ENCODE measurements around the gene RCN2.
A peak's percentile ranks its signal among the peaks of the same experiment; 100 is the strongest.

RCN2 gene

GRCh38 chr15:76905013-76905839, 26.3 kb upstream of the RCN2 start, which contains the start of gene SCAPER:
TSS of gene SCAPER (minus strand) at chr15:76905340. CDS start at chr15:76883817, 21,523 bp downstream.
- FAIRE-seq, result peak; percentile 82
- TF ChIP-seq POLR2AphosphoS5 (IDR thresholded peaks at IDR 0.05; ENCODE audit: low read depth, low read length) (no peak), TAF1 (IDR thresholded peaks at IDR 0.05; ENCODE audit: borderline replicate concordance, low read depth, low read length) (no peak), POLR2A (IDR thresholded peaks at IDR 0.05; ENCODE audit: low read depth, low read length) (peak; percentile 62; the same call in 1 of the 2 replicates)
- peak; percentile 89 for DNase-seq (ENCODE audit: insufficient read length)

- TF ChIP-seq TAF1 (IDR thresholded peaks at IDR 0.05; ENCODE audit: borderline replicate concordance, low read depth, low read length), result no peak
- no peak for TF ChIP-seq POLR2AphosphoS5 (IDR thresholded peaks at IDR 0.05; ENCODE audit: low read depth, low read length)
- no peak for TF ChIP-seq POLR2A (IDR thresholded peaks at IDR 0.05; ENCODE audit: low read depth, low read length)
- FAIRE-seq, result no peak
- no peak for DNase-seq (ENCODE audit: insufficient read length)
Observed at GRCh38 chr15:76905855-76906254, 25.7 kb upstream of the RCN2 start.

GRCh38 chr15:76912430-76912829, 19.1 kb upstream of the RCN2 start:
- no peak for TF ChIP-seq TAF1 (IDR thresholded peaks at IDR 0.05; ENCODE audit: borderline replicate concordance, low read depth, low read length)
- no peak for TF ChIP-seq POLR2A (IDR thresholded peaks at IDR 0.05; ENCODE audit: low read depth, low read length)
- no peak for TF ChIP-seq POLR2AphosphoS5 (IDR thresholded peaks at IDR 0.05; ENCODE audit: low read depth, low read length)
- FAIRE-seq (no peak), DNase-seq (ENCODE audit: insufficient read length) (no peak)

GRCh38 chr15:76913737-76914136, 17.8 kb upstream of the RCN2 start:
- DNase-seq (ENCODE audit: insufficient read length) (no peak), FAIRE-seq (no peak)
- TF ChIP-seq POLR2A (IDR thresholded peaks at IDR 0.05; ENCODE audit: low read depth, low read length), result no peak
- no peak for TF ChIP-seq POLR2AphosphoS5 (IDR thresholded peaks at IDR 0.05; ENCODE audit: low read depth, low read length)
- no peak for TF ChIP-seq TAF1 (IDR thresholded peaks at IDR 0.05; ENCODE audit: borderline replicate concordance, low read depth, low read length)

- DNase-seq (ENCODE audit: insufficient read length) (no peak), FAIRE-seq (no peak)
- TF ChIP-seq POLR2A (IDR thresholded peaks at IDR 0.05; ENCODE audit: low read depth, low read length) (no peak), TAF1 (IDR thresholded peaks at IDR 0.05; ENCODE audit: borderline replicate concordance, low read depth, low read length) (no peak), POLR2AphosphoS5 (IDR thresholded peaks at IDR 0.05; ENCODE audit: low read depth, low read length) (no peak)
Observed at GRCh38 chr15:76916369-76916768, 15.2 kb upstream of the RCN2 start.

GRCh38 chr15:76928201-76928600, 3.3 kb upstream of the RCN2 start:
- TF ChIP-seq POLR2AphosphoS5 (IDR thresholded peaks at IDR 0.05; ENCODE audit: low read depth, low read length) (no peak), TAF1 (IDR thresholded peaks at IDR 0.05; ENCODE audit: borderline replicate concordance, low read depth, low read length) (no peak), POLR2A (IDR thresholded peaks at IDR 0.05; ENCODE audit: low read depth, low read length) (no peak)
- DNase-seq (ENCODE audit: insufficient read length), result no peak
- FAIRE-seq, result no peak

- DNase-seq (ENCODE audit: insufficient read length) (no peak), FAIRE-seq (no peak)
- no peak for TF ChIP-seq TAF1 (IDR thresholded peaks at IDR 0.05; ENCODE audit: borderline replicate concordance, low read depth, low read length)
- TF ChIP-seq POLR2AphosphoS5 (IDR thresholded peaks at IDR 0.05; ENCODE audit: low read depth, low read length), result no peak
- no peak for TF ChIP-seq POLR2A (IDR thresholded peaks at IDR 0.05; ENCODE audit: low read depth, low read length)
Observed at GRCh38 chr15:76929011-76929760, 2.4 kb upstream of the RCN2 start.

GRCh38 chr15:76930831-76931396, 635 bp upstream of the RCN2 start:
- DNase-seq (ENCODE audit: insufficient read length) (no peak), FAIRE-seq (peak; percentile 60)
- TF ChIP-seq POLR2A (IDR thresholded peaks at IDR 0.05; ENCODE audit: low read depth, low read length), result no peak
- no peak for TF ChIP-seq POLR2AphosphoS5 (IDR thresholded peaks at IDR 0.05; ENCODE audit: low read depth, low read length)
- TF ChIP-seq TAF1 (IDR thresholded peaks at IDR 0.05; ENCODE audit: borderline replicate concordance, low read depth, low read length), result no peak

- DNase-seq (ENCODE audit: insufficient read length), result no peak
- TF ChIP-seq POLR2AphosphoS5 (IDR thresholded peaks at IDR 0.05; ENCODE audit: low read depth, low read length) (no peak), TAF1 (IDR thresholded peaks at IDR 0.05; ENCODE audit: borderline replicate concordance, low read depth, low read length) (no peak), POLR2A (IDR thresholded peaks at IDR 0.05; ENCODE audit: low read depth, low read length) (no peak)
- peak; percentile 78 for FAIRE-seq
Observed at GRCh38 chr15:76932135-76932966, 802 bp downstream of the RCN2 start.

GRCh38 chr15:76935620-76936019, 4.1 kb downstream of the RCN2 start:
- FAIRE-seq (peak; percentile 88), DNase-seq (ENCODE audit: insufficient read length) (peak; percentile 15)
- TF ChIP-seq POLR2A (IDR thresholded peaks at IDR 0.05; ENCODE audit: low read depth, low read length) (no peak), TAF1 (IDR thresholded peaks at IDR 0.05; ENCODE audit: borderline replicate concordance, low read depth, low read length) (no peak), POLR2AphosphoS5 (IDR thresholded peaks at IDR 0.05; ENCODE audit: low read depth, low read length) (no peak)

Data from GM12892 (cell line).